ENCODE results near the gene TBX21. TPM values are rescaled to one million over a fixed set of nuclear protein-coding genes. Genes with fewer than 3 reads are reported as not detected.

Gene TBX21, protein sequence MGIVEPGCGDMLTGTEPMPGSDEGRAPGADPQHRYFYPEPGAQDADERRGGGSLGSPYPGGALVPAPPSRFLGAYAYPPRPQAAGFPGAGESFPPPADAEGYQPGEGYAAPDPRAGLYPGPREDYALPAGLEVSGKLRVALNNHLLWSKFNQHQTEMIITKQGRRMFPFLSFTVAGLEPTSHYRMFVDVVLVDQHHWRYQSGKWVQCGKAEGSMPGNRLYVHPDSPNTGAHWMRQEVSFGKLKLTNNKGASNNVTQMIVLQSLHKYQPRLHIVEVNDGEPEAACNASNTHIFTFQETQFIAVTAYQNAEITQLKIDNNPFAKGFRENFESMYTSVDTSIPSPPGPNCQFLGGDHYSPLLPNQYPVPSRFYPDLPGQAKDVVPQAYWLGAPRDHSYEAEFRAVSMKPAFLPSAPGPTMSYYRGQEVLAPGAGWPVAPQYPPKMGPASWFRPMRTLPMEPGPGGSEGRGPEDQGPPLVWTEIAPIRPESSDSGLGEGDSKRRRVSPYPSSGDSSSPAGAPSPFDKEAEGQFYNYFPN
- total RNA-seq (1 to 10 TPM in 1 of 10 donors, under 1 TPM in 5, not detected in 4; 0.11 to 2.0 (median 0.29) TPM), polyA plus RNA-seq (under 1 TPM; 0.07 to 0.15 TPM)
- long read RNA-seq, donor 1, partial matches to known transcripts = 0 of 1 reads
- long read RNA-seq, donor 1, other reads (novel, unspliced or antisense) = 0 of 1 reads
- long read RNA-seq, donor 2, partial matches to known transcripts = 1 of 1 reads
- long read RNA-seq, donor 2, other reads (novel, unspliced or antisense) = 0 of 1 reads
- long read RNA-seq, donor 3 = 0 reads

DNA sequence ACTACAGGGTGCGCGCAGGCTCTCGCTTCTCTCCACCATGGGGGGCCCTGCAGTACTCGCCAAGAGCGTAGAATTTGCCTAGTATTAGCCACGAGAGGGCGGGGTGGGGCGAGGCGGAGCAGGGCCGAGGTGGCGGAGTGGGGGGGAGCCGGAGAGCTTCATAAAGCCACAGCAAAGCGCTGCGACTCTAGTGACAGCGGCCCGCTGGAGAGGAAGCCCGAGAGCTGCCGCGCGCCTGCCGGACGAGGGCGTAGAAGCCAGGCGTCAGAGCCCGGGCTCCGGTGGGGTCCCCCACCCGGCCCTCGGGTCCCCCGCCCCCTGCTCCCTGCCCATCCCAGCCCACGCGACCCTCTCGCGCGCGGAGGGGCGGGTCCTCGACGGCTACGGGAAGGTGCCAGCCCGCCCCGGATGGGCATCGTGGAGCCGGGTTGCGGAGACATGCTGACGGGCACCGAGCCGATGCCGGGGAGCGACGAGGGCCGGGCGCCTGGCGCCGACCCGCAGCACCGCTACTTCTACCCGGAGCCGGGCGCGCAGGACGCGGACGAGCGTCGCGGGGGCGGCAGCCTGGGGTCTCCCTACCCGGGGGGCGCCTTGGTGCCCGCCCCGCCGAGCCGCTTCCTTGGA, at the start of gene TBX21:
TBX21 (plus strand) TSS at position 190 of the 627 bp plus-strand sequence; CDS start at position 409, 219 bp downstream.
- Histone ChIP-seq H3K36me3 (no peaks in the 10 kb centered on the region), H3K27me3 (peaks cover 14 to 80% (median 57%) of the 10 kb centered on the region in 7 donors), H3K4me1 (peaks cover 0 to 15% (median 9%) of the 10 kb centered on the region in 9 donors), H3K27ac (peak within 1 kb of the TSS in 1 of 10 donors; percentile 82), H3K4me3 (peak within 1 kb of the TSS; percentile 5 to 59 (median 45)), H3K9me3 (no peaks in the 10 kb centered on the region)
- intact Hi-C loops (cut with DNase I) = loop anchor here in 1 of 10 donors (10.0 kb wide), 1 partner anchor 58 kb away; no protein-coding TSS in a partner anchor
- DNase-seq (peak; percentile 64 to 70), ATAC-seq (peak; percentile 62 to 85 (median 80))
- 1% methylated on average over 72 to 73 of the region's 73 CpGs for WGBS, 2 donors
- TF ChIP-seq, protein P1, sequence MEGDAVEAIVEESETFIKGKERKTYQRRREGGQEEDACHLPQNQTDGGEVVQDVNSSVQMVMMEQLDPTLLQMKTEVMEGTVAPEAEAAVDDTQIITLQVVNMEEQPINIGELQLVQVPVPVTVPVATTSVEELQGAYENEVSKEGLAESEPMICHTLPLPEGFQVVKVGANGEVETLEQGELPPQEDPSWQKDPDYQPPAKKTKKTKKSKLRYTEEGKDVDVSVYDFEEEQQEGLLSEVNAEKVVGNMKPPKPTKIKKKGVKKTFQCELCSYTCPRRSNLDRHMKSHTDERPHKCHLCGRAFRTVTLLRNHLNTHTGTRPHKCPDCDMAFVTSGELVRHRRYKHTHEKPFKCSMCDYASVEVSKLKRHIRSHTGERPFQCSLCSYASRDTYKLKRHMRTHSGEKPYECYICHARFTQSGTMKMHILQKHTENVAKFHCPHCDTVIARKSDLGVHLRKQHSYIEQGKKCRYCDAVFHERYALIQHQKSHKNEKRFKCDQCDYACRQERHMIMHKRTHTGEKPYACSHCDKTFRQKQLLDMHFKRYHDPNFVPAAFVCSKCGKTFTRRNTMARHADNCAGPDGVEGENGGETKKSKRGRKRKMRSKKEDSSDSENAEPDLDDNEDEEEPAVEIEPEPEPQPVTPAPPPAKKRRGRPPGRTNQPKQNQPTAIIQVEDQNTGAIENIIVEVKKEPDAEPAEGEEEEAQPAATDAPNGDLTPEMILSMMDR (IDR thresholded peaks at IDR 0.05) = peak in 8 of 9 donors; percentile 10 to 47 (median 30)

DNA sequence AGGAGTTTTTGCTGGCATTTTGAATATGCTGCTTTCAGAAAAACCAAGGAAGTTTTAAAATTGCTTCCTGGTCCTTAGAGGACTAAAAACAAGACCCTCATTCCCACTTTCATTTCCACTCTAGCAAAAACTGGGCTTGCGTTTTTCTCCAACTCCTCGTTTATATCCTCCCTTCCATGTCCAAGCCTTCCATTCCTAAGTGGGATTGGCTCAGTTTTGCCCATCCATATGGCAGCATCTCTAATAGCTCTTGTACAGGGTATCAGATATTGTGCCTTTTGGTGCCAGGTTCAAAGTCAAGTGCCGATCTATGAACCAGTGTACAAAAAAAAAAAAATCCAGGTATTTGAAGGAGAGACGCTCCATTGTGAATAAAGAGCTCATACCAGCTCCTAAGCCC, 49.0 kb upstream of the TBX21 start:
- ATAC-seq = no peak
- intact Hi-C loops (cut with DNase I) = no loop called here
- Histone ChIP-seq H3K4me3 (no peak overlapping the region), H3K4me1 (peaks cover 0 to 27% (median 3%) of the 10 kb centered on the region in 9 donors), H3K27me3 (no peaks in the 10 kb centered on the region), H3K27ac (no peak overlapping the region), H3K9me3 (no peaks in the 10 kb centered on the region), H3K36me3 (peaks cover 0 to 82% (median 50%) of the 10 kb centered on the region in 9 donors)
- no peak for DNase-seq
- WGBS, 2 donors = 89 to 90% methylated on average over 4 of the region's 4 CpGs
- TF ChIP-seq, protein P1 (IDR thresholded peaks at IDR 0.05) = no peak

DNA sequence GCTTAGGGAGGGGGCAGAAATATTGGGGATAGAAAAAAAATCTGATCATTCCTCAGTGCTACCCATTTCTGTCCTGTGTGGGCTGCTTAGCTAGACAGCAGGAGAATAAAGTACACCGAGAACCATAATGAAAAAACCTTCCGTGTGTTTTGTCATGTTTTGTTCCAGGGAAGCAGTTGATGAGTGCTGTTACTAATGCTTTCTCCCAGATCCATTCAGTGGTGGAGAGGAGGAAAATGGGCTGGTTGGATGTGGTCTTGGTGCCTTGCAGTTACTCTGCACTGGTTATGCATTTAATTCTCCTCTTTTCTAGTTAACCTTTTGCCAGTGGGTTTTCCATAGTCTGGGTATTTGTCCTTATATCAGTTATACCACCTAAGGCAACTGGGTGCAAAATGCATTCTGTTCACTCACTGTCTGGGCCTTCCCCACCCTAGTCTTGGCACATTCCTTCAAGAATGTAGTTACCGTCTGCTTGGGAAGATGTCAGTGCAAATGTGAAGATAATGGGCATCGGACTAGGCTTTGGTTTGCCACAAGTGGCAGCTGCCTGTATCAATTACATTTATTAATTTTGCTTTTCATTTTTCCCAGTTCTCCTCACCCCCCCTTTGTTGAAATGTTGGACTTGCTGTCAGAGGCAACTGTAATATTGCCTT, 48.4 kb upstream of the TBX21 start:
- ATAC-seq (no peak), DNase-seq (no peak)
- H3K27ac ChIP-seq = no peak overlapping the region
- TF ChIP-seq, protein P1 (IDR thresholded peaks at IDR 0.05) = no peak
- intact Hi-C loops (cut with DNase I) = no loop called here
- no peaks in the 10 kb centered on the region for H3K9me3 ChIP-seq
- peaks cover 0 to 76% (median 44%) of the 10 kb centered on the region in 9 donors for H3K36me3 ChIP-seq
- WGBS, 2 donors = 85 to 86% methylated on average over 4 of the region's 4 CpGs
- no peaks in the 10 kb centered on the region for H3K27me3 ChIP-seq
- no peak overlapping the region for H3K4me3 ChIP-seq
- peaks cover 0 to 27% (median 3%) of the 10 kb centered on the region in 9 donors for H3K4me1 ChIP-seq

All from heart right ventricle (tissue), 16 donors.